GM12878 (cell line): ENCODE measurements around the gene TCERG1L. TPM values are rescaled to one million over a fixed set of nuclear protein-coding genes. Genes with fewer than 3 reads are reported as not detected.

Experiments used
- ESRRA ChIP-seq: IDR thresholded peaks from 2 replicates; pipeline ENCODE4 v1.6.1; 2012; ENCODE audit warnings: mild to moderate bottlenecking, low read length, improper control_type of control experiment
- IKZF1 ChIP-seq: fragments of 450-650 bp; conservative IDR thresholded peaks from 2 replicates; pipeline ENCODE4 v1.6.1; 2017; ENCODE audit warnings: antibody characterized with exemption, mild to moderate bottlenecking
- MTA3 ChIP-seq: IDR thresholded peaks from 2 replicates; pipeline ENCODE4 v1.6.1; 2012; ENCODE audit warnings: low read length, inconsistent platforms, borderline replicate concordance
- PAX5 ChIP-seq: IDR thresholded peaks from 2 replicates; pipeline ENCODE4 v1.6.1; 2011; ENCODE audit warnings: low read depth, low read length, borderline replicate concordance
- ZBTB11 ChIP-seq: fragments of 450-650 bp; formaldehyde crosslinking; IDR thresholded peaks from 2 replicates; pipeline ENCODE4 v1.5.0; 2022; ENCODE audit warnings: mild to moderate bottlenecking, missing genetic modification characterization
- polyA plus RNA-seq, 11 experiments: library from polyadenylated mRNA; depleted of rRNA in 4 of 11; unstranded in 6 of 11; stranded (reverse) in 5 of 11; fragments of >200 nt; fragmentation: Nextera tagmentation in 4 of 11; fragmentation: Illumina TruSeq in 1 of 11; extraction: Ambion mirVana in 4 of 11; extraction: Trizol in 1 of 11; gene quantifications; 1 replicate in 1 of 11; 2 replicates in 10 of 11; pipeline versions ENCODE4 v1.2.1 to v1.2.3, GENCODE V29; 2011 to 2016; ENCODE audit warnings: inconsistent platforms in 2 of 11, missing spikeins in 2 of 11, low read depth in 1 of 11
- total RNA-seq, 4 experiments: library from RNA; depleted of rRNA in 3 of 4; stranded (reverse); fragments of >200 nt in 3 of 4; fragmentation: Illumina TruSeq in 1 of 4; extraction: Trizol in 1 of 4; gene quantifications; 2 replicates each; pipeline versions ENCODE4 v1.2.1 to v1.2.3, GENCODE V29; 2013 to 2021
- TF ChIP-seq, protein P1 (sequence below): fragments of 450-650 bp; IDR thresholded peaks from 2 replicates; pipeline ENCODE4 v1.6.1; 2017; ENCODE audit warnings: mild to moderate bottlenecking, low read depth, inconsistent platforms; ENCODE audit not compliant: poor library complexity, severe bottlenecking
- TF ChIP-seq, protein P2 (sequence below): IDR thresholded peaks from 2 replicates; pipeline ENCODE4 v1.6.1; 2012; ENCODE audit warnings: low read depth, low read length, improper control_type of control experiment

The TCERG1L gene
- total and polyA plus RNA-seq, 10 of the 15 experiments (the other 5 are each of a cell fraction or from before 2014, with no cell fraction given): not detected

DNA sequence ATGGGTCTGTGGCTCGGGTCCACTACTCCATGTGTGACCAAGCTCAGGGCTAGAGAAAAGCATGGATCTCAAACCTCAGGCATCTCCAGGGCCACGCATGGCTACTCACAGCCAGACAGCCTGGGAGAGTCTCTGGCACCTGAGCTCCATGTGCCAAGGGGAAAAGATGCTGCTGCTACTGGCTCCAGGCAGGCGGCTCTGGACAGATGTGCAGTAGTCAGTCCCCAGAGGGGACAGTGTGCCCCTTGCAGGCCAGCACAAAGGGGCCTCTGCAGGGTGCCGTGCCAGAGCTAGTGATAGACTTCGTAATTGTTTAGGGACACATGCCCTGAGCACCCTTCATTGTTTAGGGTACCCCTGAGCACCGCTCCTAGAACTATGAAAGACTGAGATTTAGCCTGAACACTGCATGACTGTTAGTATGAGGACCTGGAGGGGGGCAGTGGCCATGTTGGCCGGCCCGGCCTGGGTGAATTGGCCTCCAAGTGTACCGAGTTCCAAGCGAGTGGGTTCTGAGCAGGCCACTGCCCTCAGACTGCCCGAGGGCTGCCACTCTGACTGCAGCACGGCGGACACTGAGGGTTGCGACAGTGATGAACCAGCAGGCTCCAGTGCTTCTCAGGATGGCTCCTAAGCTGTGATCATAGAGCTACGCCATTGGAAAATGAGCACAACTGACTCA lies 80.7 kb downstream of the TCERG1L start (continued):
- TF ChIP-seq, protein P1, sequence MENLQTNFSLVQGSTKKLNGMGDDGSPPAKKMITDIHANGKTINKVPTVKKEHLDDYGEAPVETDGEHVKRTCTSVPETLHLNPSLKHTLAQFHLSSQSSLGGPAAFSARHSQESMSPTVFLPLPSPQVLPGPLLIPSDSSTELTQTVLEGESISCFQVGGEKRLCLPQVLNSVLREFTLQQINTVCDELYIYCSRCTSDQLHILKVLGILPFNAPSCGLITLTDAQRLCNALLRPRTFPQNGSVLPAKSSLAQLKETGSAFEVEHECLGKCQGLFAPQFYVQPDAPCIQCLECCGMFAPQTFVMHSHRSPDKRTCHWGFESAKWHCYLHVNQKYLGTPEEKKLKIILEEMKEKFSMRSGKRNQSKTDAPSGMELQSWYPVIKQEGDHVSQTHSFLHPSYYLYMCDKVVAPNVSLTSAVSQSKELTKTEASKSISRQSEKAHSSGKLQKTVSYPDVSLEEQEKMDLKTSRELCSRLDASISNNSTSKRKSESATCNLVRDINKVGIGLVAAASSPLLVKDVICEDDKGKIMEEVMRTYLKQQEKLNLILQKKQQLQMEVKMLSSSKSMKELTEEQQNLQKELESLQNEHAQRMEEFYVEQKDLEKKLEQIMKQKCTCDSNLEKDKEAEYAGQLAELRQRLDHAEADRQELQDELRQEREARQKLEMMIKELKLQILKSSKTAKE: no peak
- TF ChIP-seq PAX5 (no peak), IKZF1 (no peak), ZBTB11 (CRISPR knock-in tag) (no peak), ESRRA (no peak), MTA3 (no peak)
- TF ChIP-seq, protein P2, sequence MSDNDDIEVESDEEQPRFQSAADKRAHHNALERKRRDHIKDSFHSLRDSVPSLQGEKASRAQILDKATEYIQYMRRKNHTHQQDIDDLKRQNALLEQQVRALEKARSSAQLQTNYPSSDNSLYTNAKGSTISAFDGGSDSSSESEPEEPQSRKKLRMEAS: no peak
